ENCODE results near the gene DNPH1. TPM values are rescaled to one million over a fixed set of nuclear protein-coding genes. Genes with fewer than 3 reads are reported as not detected.

The DNPH1 gene
- total RNA-seq, 1 experiment from 2014 or later: 47.0 TPM

GRCh38 chr6:43220439-43220951 lies 8.8 kb downstream of the DNPH1 start:
- Histone ChIP-seq H3K9me3 (ENCODE audit: control insufficient read depth, low read depth, low read length) (no peaks in the 10 kb centered on the region), H2BK5ac (ENCODE audit: insufficient read length, low read length) (no peak overlapping the region), H2AFZ (ENCODE audit: low read length) (no peak overlapping the region), H3K79me2 (ENCODE audit: insufficient read depth, low read length) (no peaks in the 10 kb centered on the region), H2BK20ac (ENCODE audit: low read depth, low read length, poor library complexity, severe bottlenecking) (no peak overlapping the region), H3K4ac (ENCODE audit: low read depth, low read length) (no peak overlapping the region), H3K4me1 (ENCODE audit: insufficient read depth, low read length) (no peaks in the 10 kb centered on the region; the same call in 1 of the 2 replicates), H3K4me2 (ENCODE audit: insufficient read depth, insufficient read length, low read length) (no peak overlapping the region), H2AK5ac (ENCODE audit: insufficient read length, low read length) (no peak overlapping the region), H3K79me1 (ENCODE audit: insufficient read depth, low read depth, low read length, poor library complexity, severe bottlenecking) (no peaks in the 10 kb centered on the region), H2BK120ac (ENCODE audit: low read depth, low read length, poor library complexity, severe bottlenecking) (no peak overlapping the region), H3K9ac (ENCODE audit: extremely low read depth, insufficient read length, low read length) (no peak overlapping the region), H4K91ac (ENCODE audit: insufficient read length, low read depth, low read length) (no peak overlapping the region), H3K18ac (ENCODE audit: insufficient read length, low read depth, low read length) (no peak overlapping the region), H4K8ac (replicated peaks; ENCODE audit: insufficient read length, low read depth, low read length) (no peak overlapping the region), H2BK12ac (ENCODE audit: insufficient read length, low read depth, low read length) (no peak overlapping the region), H3K23me2 (ENCODE audit: insufficient read length, low read depth, low read length, poor library complexity, severe bottlenecking) (no peaks in the 10 kb centered on the region), H4K20me1 (ENCODE audit: control insufficient read depth, insufficient read depth, insufficient read length) (no peaks in the 10 kb centered on the region), H3K27ac (ENCODE audit: insufficient read length, low read depth, low read length) (no peak overlapping the region), H3T11ph (ENCODE audit: low read length) (no peak overlapping the region), H3K56ac (ENCODE audit: insufficient read length, low read depth, low read length) (no peak overlapping the region), H3K23ac (ENCODE audit: insufficient read length, low read depth, low read length) (no peak overlapping the region), H3K27me3 (ENCODE audit: insufficient read depth, low read length) (no peaks in the 10 kb centered on the region), H2BK15ac (ENCODE audit: low read depth, low read length) (no peak overlapping the region), H3K14ac (ENCODE audit: insufficient read depth, low read length) (no peak overlapping the region; the same call in 1 of the 2 replicates), H4K5ac (ENCODE audit: insufficient read length, low read depth, low read length) (no peak overlapping the region)
- H3K4me3 Mint-ChIP-seq: no peak overlapping the region
- peak overlapping the region in 1 of 3 experiments; percentile 72; a peak in 2 of 7 replicates for H3K27ac Mint-ChIP-seq
- H3K9me3 Mint-ChIP-seq: no peaks in the 10 kb centered on the region
- peaks cover 6 to 25% (median 8%) of the 10 kb centered on the region in 3 experiments for H3K36me3 Mint-ChIP-seq (ENCODE audit: insufficient read depth in 1 of 3, low read depth in 3 of 3)
- WGBS (ENCODE audit: extremely low coverage, insufficient read length, low lambda C conversion rate): no CpG with 5 or more reads among the region's 16 CpGs
- peaks cover 5 to 14% of the 10 kb centered on the region in 2 experiments for H3K4me1 Mint-ChIP-seq
- DNase-seq: no peak
- TF ChIP-seq CTCF (conservative IDR thresholded peaks at IDR 0.05): no peak
- H3K27me3 Mint-ChIP-seq (ENCODE audit: low read depth): peaks cover 2% of the 10 kb centered on the region; the same call in 1 of the 2 replicates
